IMR-90 (cell line): Measurements from ENCODE around the gene RHOH. TPM values are rescaled to one million over a fixed set of nuclear protein-coding genes. Genes with fewer than 3 reads are reported as not detected.

ENCODE experiments used
- ATAC-seq: fragments of 200-7000 bp; cut with Tn5 transposase; 2 replicates; pipeline ENCODE4 v1.9.1; 2020; ENCODE audit warnings: low read depth, mild to moderate bottlenecking, moderate library complexity
- BruUV-seq: library from RNA; stranded (reverse); fragments of 400-500 nt; replicated peaks from 2 replicates; lab custom pipeline; 2021; lab: Mats Ljungman, UMichigan
- CTCF ChIA-PET: fragments of 300-600 bp; formaldehyde crosslinking; extraction: SDS; loops from one replicate; lab custom pipeline; 2021; ENCODE audit warnings: antibody characterized with exemption; lab: Yijun Ruan, JAX
- POLR2A ChIA-PET: fragments of 300-600 bp; sonication (Branson Sonifier 250); formaldehyde crosslinking; loops from one replicate; lab custom pipeline; 2022; ENCODE audit warnings: antibody characterized with exemption; ENCODE audit not compliant: unreplicated experiment; lab: Charles Lee
- DNase-seq: peaks from one replicate; pipeline ENCODE4 v3.0.0; 2013
- H2AFZ ChIP-seq: replicated peaks from 2 replicates; pipeline ENCODE3; 2013; ENCODE audit warnings: low read length, mild to moderate bottlenecking; ENCODE audit not compliant: poor library complexity
- H2AK5ac ChIP-seq: 2 replicates; pipeline ENCODE4 v1.6.1; 2013; ENCODE audit warnings: low read depth, low read length, inconsistent platforms
- H2AK9ac ChIP-seq: replicated peaks from 2 replicates; pipeline ENCODE3; 2013; ENCODE audit warnings: mild to moderate bottlenecking, low read depth, low read length, moderate library complexity; ENCODE audit not compliant: poor library complexity
- H2BK120ac ChIP-seq: 2 replicates; pipeline ENCODE4 v1.6.1; 2013; ENCODE audit warnings: low read depth, low read length, inconsistent platforms
- H2BK15ac ChIP-seq: 3 replicates; pipeline ENCODE4 v1.6.1; 2013; ENCODE audit warnings: low read depth, low read length, inconsistent platforms
- H2BK20ac ChIP-seq: 2 replicates; pipeline ENCODE4 v1.6.1; 2013; ENCODE audit warnings: low read depth, mild to moderate bottlenecking, inconsistent platforms, low read length, moderate library complexity
- H2BK5ac ChIP-seq: 2 replicates; pipeline ENCODE4 v1.6.1; 2013; ENCODE audit warnings: mild to moderate bottlenecking, low read depth, low read length, inconsistent platforms; ENCODE audit not compliant: poor library complexity, severe bottlenecking
- H3K14ac ChIP-seq: replicated peaks from 2 replicates; pipeline ENCODE4 v1.6.1; 2013; ENCODE audit warnings: low read depth, low read length, inconsistent platforms
- H3K18ac ChIP-seq: 2 replicates; pipeline ENCODE4 v1.6.1; 2013; ENCODE audit warnings: low read depth, low read length, control low read depth
- H3K23ac ChIP-seq: 2 replicates; pipeline ENCODE4 v1.6.1; 2013; ENCODE audit warnings: low read depth, low read length, inconsistent platforms
- H3K27ac ChIP-seq: 2 replicates; pipeline ENCODE4 v1.5.1; 2013; ENCODE audit warnings: mild to moderate bottlenecking, control low read depth, low read length; ENCODE audit not compliant: insufficient read depth
- H3K27me3 ChIP-seq: 2 replicates; pipeline ENCODE4 v1.6.1; 2013; ENCODE audit warnings: low read length; ENCODE audit not compliant: control insufficient read depth, insufficient read depth
- H3K36me3 ChIP-seq: 2 replicates; pipeline ENCODE4 v1.6.1; 2013; ENCODE audit warnings: low read length, mixed read lengths; ENCODE audit not compliant: control insufficient read depth, insufficient read depth
- H3K4ac ChIP-seq: 2 replicates; pipeline ENCODE4 v1.6.1; 2013; ENCODE audit warnings: low read depth, low read length, inconsistent platforms
- H3K4me1 ChIP-seq: 2 replicates; pipeline ENCODE4 v1.6.1; 2013; ENCODE audit warnings: low read length, mixed read lengths; ENCODE audit not compliant: control insufficient read depth, insufficient read depth
- H3K4me2 ChIP-seq: 2 replicates; pipeline ENCODE4 v1.6.1; 2013; ENCODE audit warnings: low read depth, mild to moderate bottlenecking, control low read depth, low read length, moderate library complexity
- H3K4me3 ChIP-seq: 2 replicates; pipeline ENCODE4 v1.5.1; 2013; ENCODE audit warnings: low read depth, mild to moderate bottlenecking, control low read depth, low read length, moderate library complexity; ENCODE audit not compliant: insufficient read depth
- H3K56ac ChIP-seq: 2 replicates; pipeline ENCODE4 v1.6.1; 2013; ENCODE audit warnings: low read length, inconsistent platforms; ENCODE audit not compliant: insufficient read depth; ENCODE audit errors: extremely low read depth
- H3K79me1 ChIP-seq, 2 experiments: 2 replicates each; pipeline ENCODE4 v1.6.1; 2013; ENCODE audit warnings: low read length in 2 of 2, inconsistent platforms in 1 of 2, low read depth in 1 of 2
- H3K9ac ChIP-seq: 2 replicates; pipeline ENCODE4 v1.6.1; 2013; ENCODE audit warnings: low read depth, low read length, control low read depth
- H3K9me1 ChIP-seq: 2 replicates; pipeline ENCODE4 v1.6.1; 2013; ENCODE audit warnings: low read length, inconsistent platforms; ENCODE audit not compliant: insufficient read depth
- H3K9me3 ChIP-seq: 2 replicates; pipeline ENCODE4 v1.6.1; 2013; ENCODE audit warnings: low read length; ENCODE audit not compliant: control insufficient read depth, insufficient read depth
- H4K20me1 ChIP-seq: 2 replicates; pipeline ENCODE4 v1.6.1; 2013; ENCODE audit warnings: low read length, inconsistent platforms; ENCODE audit not compliant: insufficient read depth
- H4K5ac ChIP-seq: 2 replicates; pipeline ENCODE4 v1.6.1; 2013; ENCODE audit warnings: mild to moderate bottlenecking, low read depth, low read length, control low read depth
- H4K8ac ChIP-seq, 2 experiments: 2 replicates each; pipeline ENCODE4 v1.6.1; 2013; ENCODE audit warnings: low read depth in 2 of 2, low read length in 2 of 2, control low read depth in 1 of 2, inconsistent platforms in 1 of 2
- H4K91ac ChIP-seq: 2 replicates; pipeline ENCODE4 v1.6.1; 2013; ENCODE audit warnings: low read depth, low read length, inconsistent platforms; ENCODE audit not compliant: insufficient read depth
- CEBPB ChIP-seq: IDR thresholded peaks from 2 replicates; pipeline ENCODE4 v1.6.1; 2012; ENCODE audit warnings: low read depth, low read length, improper control_type of control experiment
- CHD1 ChIP-seq: IDR thresholded peaks from 2 replicates; pipeline ENCODE4 v1.6.1; 2012; ENCODE audit warnings: low read depth, low read length, improper control_type of control experiment
- CTCF ChIP-seq: conservative IDR thresholded peaks from 2 replicates; pipeline ENCODE4 v1.5.1; 2012; ENCODE audit warnings: mild to moderate bottlenecking, low read depth, low read length, improper control_type of control experiment
- FOS ChIP-seq: fragments of 150-350 bp; IDR thresholded peaks from 2 replicates; pipeline ENCODE4 v1.6.1; 2016; ENCODE audit warnings: low read depth, low read length
- MAZ ChIP-seq: IDR thresholded peaks from 2 replicates; pipeline ENCODE4 v1.6.1; 2012; ENCODE audit warnings: low read depth, mild to moderate bottlenecking, low read length, improper control_type of control experiment, moderate library complexity, borderline replicate concordance
- NFE2L2 ChIP-seq: fragments of 150-350 bp; IDR thresholded peaks from 2 replicates; pipeline ENCODE4 v1.6.1; 2016; ENCODE audit warnings: low read depth, mild to moderate bottlenecking, low read length
- POLR2A ChIP-seq: IDR thresholded peaks from 2 replicates; pipeline ENCODE4 v1.6.1; 2012; ENCODE audit warnings: mild to moderate bottlenecking, low read depth, low read length
- RAD21 ChIP-seq: IDR thresholded peaks from 2 replicates; pipeline ENCODE4 v1.6.1; 2012; ENCODE audit warnings: low read length, improper control_type of control experiment
- RCOR1 ChIP-seq: IDR thresholded peaks from 2 replicates; pipeline ENCODE4 v1.6.1; 2012; ENCODE audit warnings: mild to moderate bottlenecking, low read length, improper control_type of control experiment; ENCODE audit not compliant: insufficient replicate concordance
- RFX5 ChIP-seq: IDR thresholded peaks from 2 replicates; pipeline ENCODE4 v1.8.0; 2012; ENCODE audit warnings: low read depth, mild to moderate bottlenecking, low read length, moderate library complexity
- USF2 ChIP-seq: fragments of 150-350 bp; IDR thresholded peaks from 2 replicates; pipeline ENCODE4 v1.6.1; 2017; ENCODE audit warnings: mild to moderate bottlenecking, antibody characterized with exemption, low read length, low read depth
- WGBS, 2 experiments: methylation state at CpG; one replicate each; pipeline versions ENCODE4 v1.1.5 to v1.1.7; 2013; ENCODE audit warnings: missing lambda C conversion rate in 2 of 2; ENCODE audit not compliant: insufficient read length in 1 of 2; ENCODE audit errors: extremely low coverage in 2 of 2; 5-methylcytosine and 5-hydroxymethylcytosine counted together
- dilution Hi-C: fragments of 300-500 bp; cut with HindIII; formaldehyde crosslinking; loops from one replicate; pipeline ENCODE4 v1.14.3; 2018; ENCODE audit warnings: low sequenced_read_pairs; ENCODE audit not compliant: unreplicated experiment
- in situ Hi-C: fragments of 300-500 bp; cut with MboI; formaldehyde crosslinking; loops from 3 replicates; pipeline ENCODE4 v1.14.3; 2019; ENCODE audit warnings: low sequenced_read_pairs, inconsistent platforms, mixed read lengths
- intact Hi-C: fragments of 100-400 bp; cut with micrococcal nuclease; formaldehyde crosslinking; loops from 2 replicates; pipeline ENCODE4 v1.10.0; 2022
- polyA plus RNA-seq, 3 experiments: library from polyadenylated mRNA; depleted of rRNA; stranded (reverse); fragments of >200 nt; gene quantifications; 2 replicates each; pipeline ENCODE4 v1.2.3, GENCODE V29; 2012; ENCODE audit warnings: low replicate concordance in 1 of 3
- total RNA-seq: library from RNA; depleted of rRNA; stranded (reverse); fragments of >200 nt; gene quantifications from 2 replicates; pipeline ENCODE4 v1.2.3, GENCODE V29; 2012

The RHOH gene
- total and polyA plus RNA-seq, 2 of the 4 experiments (the other 2 are of a cell fraction), result not detected

GRCh38 chr4:40256329-40256728 is 59.5 kb downstream of the RHOH start:
- Histone ChIP-seq H3K14ac (no peak overlapping the region), H2BK5ac (no peak overlapping the region), H2AK5ac (no peak overlapping the region), H3K56ac (no peak overlapping the region), H3K4me2 (no peak overlapping the region), H4K5ac (0 out of 2 replicates have a peak overlapping the region, but pooled peaks have one; percentile 48), H3K27ac (peak overlapping the region; percentile 56), H3K9ac (no peak overlapping the region), H3K4me3 (no peak overlapping the region), H3K4me1 (peaks cover 9% of the 10 kb centered on the region), H3K79me1 (no peaks in the 10 kb centered on the region), H4K20me1 (peaks cover 6% of the 10 kb centered on the region; the same call in 1 of the 2 replicates), H3K4ac (peak overlapping the region; percentile 22; the same call in 1 of the 2 replicates), H2BK20ac (no peak overlapping the region), H2AK9ac (no peak overlapping the region), H2AFZ (no peak overlapping the region), H3K9me3 (no peaks in the 10 kb centered on the region), H4K91ac (peak overlapping the region; percentile 50; the same call in 1 of the 2 replicates), H3K18ac (peak overlapping the region; percentile 68), H3K23ac (no peak overlapping the region; the same call in 1 of the 2 replicates), H2BK15ac (no peak overlapping the region), H3K9me1 (peaks cover 6% of the 10 kb centered on the region), H4K8ac (peak overlapping the region in 1 of 2 experiments; percentile 22; a peak in 2 of 4 replicates), H3K27me3 (peaks cover 2% of the 10 kb centered on the region), H3K36me3 (no peaks in the 10 kb centered on the region), H2BK120ac (peak overlapping the region; percentile 20; the same call in 1 of the 2 replicates)
- CTCF ChIA-PET, result no interaction called here
- no TSS peak for BruUV-seq
- DNase-seq (no peak), ATAC-seq (no peak)
- POLR2A ChIA-PET, result no interaction called here
- dilution Hi-C loops, result no loop called here
- in situ Hi-C loops, result no loop called here
- TF ChIP-seq FOS (no peak), CEBPB (no peak), NFE2L2 (no peak), POLR2A (no peak), RCOR1 (no peak), RAD21 (no peak), USF2 (no peak), CTCF (no peak), RFX5 (no peak), CHD1 (no peak), MAZ (no peak)
- intact Hi-C loops, result no loop called here
- no CpG with 5 or more reads among the region's 5 CpGs for WGBS, 2 experiments
